ELF-1 (cell line): Measurements from ENCODE around the gene RNF144A.

Experiments
- DNase-seq: peaks from one replicate; pipeline ENCODE4 v3.0.0-alpha.2; 2016; ENCODE audit warnings: low read depth, low spot score

RNF144A gene

DNA sequence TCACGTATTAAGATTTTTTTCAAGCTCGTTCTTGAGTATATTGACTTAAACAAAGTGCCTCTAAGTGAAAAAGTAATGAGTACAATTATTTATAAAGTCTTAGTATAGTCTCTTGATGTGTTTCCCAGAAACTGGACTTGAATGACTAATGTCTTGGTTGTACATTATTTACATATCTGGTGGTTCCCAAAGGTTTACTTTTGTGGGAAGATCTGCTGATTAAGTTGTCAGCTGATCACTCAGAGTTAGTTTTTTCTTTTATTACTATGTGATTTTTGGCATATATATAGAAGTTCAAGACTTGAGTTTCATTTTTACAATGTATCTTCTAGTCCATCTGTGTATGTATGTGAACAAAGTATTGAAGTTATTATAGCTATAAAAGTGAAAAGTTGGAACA is 29.5 kb downstream of the RNF144A start:
- DNase-seq = no peak

DNA sequence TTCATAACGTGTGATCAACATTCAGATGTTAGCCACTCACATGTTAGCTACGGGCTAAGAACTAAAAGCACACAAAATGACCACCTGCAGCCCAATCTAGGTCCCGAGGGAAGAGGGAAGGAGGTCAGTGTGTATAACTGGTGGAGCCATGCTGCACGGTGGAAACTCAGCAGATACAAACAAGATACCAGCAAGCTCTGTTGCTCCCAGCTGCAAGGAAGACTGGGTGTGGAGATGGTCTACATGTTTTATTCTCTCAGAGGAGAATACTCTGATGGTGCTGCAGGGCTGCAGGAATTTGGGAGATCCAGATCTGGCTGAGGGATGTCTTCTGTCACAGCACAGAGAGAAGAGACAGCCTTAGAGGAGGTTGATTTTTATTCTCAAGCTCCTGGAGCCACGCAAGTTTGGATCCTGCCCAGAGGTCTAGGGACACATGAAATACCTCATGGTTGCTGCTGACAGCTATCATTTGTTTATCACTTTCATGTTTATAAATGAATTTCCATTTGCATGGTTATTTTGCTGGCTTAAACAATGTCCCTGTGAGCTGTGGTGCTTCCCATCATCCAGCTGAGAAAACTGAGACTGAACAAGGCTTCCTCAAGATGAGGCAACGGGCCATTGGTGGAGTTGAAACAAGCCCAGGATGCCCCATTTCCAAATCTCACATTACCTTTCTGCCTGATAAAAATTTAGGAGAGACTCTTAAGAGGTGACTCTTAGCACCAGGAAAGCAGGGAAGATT is 30.9 kb downstream of the RNF144A start:
- no peak for DNase-seq

DNA sequence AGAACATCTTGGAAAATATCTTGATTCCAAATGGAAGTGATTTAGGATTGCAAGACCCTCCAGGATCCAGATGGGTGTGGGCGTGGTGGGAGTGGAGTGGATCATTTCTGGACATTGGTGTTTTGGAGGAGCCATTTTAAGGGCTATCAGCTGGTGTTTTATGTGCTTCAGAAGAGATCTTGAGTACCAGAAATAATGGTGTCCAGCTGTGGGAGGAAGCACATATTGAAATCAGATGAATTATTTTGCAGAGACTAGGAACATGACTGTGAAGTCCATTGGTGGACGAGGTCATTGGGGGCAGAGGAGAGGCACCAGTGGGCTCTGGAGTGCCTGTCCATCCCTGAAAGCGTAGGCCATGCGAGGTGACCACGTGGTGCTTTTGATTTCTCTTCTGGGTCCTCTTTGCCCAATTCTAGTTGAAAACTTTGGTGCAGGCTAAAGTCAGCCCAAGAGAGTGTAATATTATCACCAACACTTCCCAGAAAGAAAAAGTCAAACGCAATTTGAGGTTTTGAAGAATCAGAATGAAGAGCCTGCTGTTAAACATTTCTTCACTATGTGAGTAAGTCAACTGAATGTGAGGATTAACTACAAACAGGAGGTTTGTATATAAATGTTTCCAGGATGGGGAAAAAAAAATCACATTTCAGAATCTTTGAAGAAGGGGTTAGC is 31.6 kb downstream of the RNF144A start:
- no peak for DNase-seq

DNA sequence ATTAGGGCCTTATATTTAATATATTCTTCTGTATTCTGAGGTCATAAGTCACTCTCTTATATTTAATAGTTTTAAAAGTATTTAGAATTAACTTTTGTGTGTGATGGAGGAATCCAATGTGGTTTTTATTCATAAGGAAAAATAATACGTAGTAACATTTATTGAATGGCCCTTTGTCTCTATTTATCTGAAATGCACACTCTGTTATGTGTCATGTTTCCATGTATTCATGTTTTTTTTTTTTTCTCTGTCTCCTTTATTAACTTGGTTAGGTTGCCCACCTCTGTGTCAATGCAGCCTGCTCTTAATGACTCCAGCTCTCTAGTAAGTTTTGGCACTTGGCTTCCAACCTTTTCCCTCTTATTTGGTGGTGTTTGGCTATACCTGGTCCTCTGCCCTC is 33.8 kb downstream of the RNF144A start:
- DNase-seq = no peak

DNA sequence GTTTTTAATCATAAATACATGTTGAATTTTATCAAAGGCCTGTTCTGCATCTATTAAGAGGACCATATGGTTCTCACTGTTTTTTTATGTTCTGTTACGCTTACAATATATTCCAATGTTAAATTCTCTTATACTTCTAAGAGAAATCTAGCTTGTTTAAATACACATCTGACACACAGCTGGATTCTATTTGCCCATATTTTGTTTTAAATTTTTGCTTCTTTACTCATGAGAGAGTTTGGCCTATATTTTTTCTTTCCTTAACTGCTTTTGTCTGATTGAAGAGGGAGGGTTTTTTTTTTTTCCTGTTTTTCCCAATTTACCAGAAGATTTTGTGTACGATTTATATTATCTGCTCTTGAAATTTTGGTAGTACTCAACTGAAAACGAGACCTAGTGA is 34.9 kb downstream of the RNF144A start:
- DNase-seq = no peak

DNA sequence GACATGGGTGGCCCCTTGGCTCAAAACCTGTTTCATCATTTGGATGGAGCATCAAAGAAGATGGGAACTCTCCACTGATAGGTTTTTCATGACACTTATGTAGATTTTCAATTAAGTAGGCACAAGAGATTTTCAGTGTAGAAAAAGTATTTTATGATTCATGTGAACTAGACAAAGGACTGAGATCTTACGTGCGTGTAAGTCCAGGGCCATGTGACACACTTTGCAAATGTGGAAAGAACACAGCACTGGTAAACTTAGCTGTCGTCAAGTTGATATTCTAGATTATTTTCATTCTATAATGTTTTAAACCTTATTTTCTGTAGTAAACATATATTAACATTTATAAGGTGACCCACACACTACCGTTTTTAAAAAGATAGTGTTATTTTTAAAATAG is 37.4 kb downstream of the RNF144A start:
- no peak for DNase-seq

DNA sequence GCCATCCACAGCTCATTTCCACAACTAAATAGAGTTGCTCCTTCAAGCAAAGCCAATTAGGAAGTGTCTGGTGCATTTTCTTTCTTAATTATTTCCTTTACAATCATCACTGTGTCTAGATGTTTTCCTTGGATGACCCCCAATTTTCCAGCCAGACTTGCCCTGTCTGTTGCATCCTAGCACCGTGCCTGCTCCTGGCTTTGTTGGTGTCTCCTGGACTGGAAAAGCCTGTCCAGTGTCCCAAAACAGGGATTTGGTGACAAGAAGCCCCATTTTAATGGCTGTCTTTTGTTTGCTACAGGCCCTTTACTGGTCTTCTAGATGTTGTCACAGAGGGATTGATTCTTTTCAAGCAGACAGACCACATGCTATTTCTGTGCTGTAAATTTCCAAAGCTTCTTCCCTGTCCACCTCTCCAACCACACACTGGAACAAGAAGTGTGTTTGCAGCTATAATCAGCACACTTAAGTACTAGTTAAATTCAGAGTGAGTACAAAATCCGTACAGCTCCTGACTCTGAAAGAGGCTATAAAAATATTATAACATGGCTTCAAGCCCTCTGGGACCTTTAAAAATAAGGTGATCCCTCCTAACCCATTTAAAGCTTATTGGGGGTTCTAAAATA is 38.4 kb downstream of the RNF144A start:
- no peak for DNase-seq

DNA sequence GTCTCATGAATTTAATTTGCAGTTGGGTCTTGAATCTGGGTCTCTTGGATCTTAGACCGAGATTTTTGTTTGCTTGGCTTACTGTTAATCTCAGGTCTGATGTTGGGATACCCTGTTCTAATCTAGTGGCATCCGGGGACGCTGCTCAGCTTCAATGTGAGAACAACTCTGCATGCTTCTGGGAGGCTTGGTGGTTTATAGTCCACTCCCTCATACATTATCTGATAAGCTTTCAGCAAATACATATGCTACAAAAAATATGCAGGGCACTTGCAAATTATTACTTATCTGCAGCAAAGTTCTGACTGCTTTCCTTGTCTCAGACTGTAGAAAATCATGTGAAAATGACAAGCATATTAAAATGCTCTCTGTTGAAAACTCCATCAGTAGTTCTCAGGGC is 39.4 kb downstream of the RNF144A start:
- no peak for DNase-seq

DNA sequence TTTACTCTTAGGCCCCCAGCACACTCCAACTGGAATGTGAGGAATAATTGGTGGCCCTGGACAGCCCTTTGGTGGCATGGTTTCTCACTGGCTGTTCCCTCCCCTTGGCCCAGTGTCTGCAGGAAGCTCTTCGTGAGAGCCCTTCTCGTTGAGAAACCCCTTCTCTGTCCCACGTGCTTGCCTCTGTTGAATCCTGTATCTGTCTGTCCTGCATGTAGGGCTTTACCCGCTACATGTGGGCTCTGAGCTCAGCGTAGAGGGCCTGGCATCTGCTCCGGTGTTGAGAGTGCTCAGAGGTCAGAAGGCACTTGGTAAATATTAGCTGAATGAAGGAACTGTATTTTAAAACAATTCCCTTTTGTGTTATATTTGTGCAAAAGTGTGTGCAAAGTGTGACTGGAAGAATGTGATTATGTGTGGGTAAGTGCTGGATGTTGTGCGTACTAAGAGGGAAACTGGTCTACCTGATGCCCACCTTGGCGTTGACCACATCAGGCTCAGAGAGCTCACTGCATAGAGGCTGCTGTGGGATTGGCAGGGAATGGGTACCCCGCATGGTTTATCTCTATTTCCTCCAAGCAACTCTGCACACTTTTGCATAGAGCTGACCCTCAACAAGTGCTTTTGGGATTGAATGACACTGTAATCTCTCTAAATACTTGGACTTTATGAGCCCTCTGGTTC is 40.0 kb downstream of the RNF144A start:
- DNase-seq = no peak

DNA sequence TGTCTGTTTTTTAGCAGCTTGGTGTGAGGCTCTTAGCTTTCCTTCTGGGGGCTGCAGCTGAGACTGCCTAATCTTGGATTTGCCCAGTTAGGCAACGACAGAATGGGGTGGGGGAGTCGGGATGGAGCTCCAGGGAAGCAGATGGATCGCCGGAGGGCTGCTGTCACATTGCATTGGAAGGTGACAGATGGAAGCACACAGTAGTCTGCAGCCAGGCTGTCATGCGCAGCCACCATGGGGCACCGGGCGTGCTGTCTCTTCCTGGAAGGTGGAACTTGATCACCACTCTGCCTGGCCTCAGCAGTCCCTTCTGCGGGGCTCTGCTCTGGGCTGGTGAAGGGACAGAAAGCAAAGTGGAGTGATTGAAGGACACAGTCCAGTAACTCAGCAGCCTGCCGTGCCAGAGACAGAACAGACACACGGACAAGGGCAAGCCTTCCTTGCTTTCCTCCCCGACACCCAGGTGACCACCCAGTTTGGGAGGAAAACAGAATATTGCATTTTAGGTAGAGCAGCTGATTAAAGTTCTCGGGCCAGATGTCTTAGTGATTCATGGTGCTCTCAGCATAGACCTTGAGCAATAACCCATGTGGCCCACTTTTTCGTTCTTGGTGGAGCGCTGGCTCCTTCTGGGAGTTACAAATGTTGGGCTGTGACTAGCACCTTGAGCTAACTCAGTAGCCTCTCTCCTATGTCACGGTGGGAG is 40.9 kb downstream of the RNF144A start:
- DNase-seq = no peak

DNA sequence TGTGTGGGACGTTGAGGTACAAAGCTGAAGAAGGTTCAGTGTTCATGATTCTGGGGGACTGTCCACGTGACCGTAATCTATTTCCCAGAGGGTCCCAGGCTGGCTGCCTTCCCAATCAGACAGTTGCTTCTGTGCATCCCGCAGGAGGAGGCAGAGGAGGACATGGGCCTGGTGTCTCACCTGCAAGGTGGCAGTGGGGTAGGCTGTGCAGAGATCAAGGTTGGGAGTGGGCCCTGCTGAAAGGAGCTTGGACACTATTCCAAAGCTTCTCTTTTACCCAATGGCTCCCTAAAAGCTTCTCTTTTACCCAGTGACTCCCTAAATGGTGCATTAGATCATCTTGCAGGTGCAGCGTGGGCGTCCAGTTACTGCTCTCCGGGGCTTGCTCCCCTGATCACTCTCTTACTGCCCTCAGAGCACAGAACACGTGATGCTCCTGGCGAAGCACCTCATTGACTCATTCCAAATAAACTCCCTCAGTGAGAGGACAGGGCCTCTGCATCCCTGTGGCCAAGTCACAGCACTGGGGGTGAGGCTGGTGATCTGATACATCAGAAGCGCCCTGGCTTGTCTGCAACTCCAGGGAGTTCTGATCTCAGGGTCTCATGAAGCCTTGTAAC is 41.5 kb downstream of the RNF144A start:
- DNase-seq = no peak

DNA sequence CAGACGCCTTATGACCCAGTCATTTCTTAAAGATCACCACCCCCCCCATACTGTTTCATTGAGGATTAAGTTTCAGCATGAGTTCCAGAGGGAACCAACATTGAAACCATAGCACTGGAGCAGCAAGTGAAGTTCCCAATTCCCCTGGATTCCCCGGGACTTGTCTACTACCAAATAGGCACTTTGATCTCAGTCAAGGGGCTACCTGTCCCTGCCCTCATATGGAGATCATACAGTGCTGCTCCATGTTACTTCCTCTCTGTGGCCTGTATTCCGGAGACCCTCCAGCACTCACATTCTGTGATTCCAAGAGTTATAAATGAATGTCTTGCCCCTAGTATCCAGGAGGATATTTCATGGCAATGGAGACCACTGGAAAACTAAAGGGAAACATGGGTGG is 42.5 kb downstream of the RNF144A start:
- DNase-seq = no peak

DNA sequence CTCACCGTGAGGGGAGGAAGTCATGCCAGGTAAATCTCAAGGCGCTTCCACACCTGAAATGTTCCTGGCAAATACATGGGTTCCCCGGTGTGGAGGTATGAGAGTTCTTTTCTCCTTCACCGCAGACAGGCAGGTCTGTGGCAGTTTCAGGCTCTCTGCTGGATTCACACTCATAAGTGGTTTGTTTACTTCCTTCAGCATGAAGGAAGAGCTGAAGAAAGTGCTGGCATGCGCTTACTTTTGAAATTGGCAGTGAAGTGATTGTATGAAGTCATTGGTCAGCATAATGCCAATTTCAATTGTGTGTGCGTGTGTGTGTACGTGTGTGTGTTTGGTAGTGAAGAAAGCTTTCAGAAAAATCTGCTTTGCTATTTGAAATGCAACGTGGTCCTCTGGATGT is 43.4 kb downstream of the RNF144A start:
- DNase-seq = no peak

DNA sequence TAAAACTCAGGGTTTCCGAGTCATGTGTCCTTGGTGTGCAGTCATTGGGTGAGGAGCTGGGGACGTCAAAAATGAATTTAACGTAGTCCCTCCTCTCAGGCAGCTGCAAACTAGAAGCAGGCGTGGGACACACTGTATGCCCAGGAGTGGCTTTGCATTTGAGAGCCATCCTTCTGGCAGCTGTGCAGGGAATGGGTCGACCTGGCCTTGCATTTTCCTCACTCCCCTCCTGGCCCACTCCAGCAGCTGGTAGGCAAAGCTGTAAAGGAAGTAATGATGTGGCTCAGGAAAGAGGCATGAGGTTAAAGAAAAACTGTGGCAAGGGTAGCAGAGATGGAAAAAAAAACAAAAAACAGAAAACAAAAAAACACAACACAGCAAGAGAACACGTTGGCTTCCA is 46.5 kb downstream of the RNF144A start:
- DNase-seq = no peak

DNA sequence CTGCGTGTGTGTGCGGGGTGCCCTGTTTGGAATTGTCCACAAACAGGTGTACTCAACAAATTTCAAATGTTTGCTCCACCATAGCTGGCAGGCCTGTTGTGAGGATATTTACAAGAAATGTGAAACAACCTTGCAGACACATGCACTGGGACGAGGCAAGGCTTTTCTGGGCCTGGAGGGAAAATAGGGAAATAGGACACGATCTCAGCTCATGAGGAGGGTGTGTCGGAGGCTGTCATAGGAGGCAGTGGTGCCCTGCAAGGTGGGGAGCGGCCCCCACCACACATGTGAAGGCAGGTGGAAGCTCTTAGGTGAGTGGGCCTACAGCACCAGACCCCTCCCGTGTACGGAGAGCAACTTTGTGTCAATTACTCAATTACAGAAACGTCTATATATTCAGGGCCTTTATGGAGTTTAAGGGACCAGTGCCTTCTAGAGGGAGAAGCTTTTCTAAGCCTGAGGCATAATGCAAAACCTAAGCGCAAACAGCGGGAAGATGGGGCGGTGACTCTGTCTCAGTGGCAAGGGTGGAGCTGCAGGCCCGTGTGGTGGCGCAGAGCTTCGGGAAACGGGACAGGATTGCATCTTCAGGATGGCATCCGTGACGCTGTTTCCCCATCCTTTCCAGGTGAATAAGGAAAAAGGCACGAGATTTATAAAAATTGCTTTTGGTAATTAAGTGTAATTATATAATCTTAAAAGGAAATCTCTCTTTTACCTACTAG is 48.0 kb downstream of the RNF144A start:
- peak; percentile 35 for DNase-seq

DNA sequence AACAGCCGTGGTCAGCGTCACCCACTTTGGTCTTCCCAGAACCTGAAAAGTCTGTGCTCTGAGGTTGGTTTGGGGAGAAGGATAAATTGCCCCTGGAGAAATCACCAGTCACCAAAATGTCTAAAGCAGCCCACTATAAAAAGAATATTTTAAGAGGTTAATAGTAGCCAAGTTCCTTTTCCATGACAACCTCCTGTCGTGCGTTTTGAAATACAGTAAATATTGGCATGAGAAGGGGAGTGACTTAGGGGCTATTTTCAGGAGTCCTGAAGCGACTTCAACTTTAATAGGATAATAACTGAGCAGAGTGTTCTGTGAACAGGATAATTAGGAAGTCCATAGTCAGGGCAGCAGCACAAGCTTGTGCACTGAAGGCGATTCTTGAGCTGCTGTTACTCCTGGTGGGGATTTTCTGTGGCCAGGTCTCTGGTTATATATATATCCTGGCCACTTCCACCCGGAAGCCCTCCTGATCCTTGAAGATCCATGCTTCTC is 49.3 kb downstream of the RNF144A start:
- no peak for DNase-seq

DNA sequence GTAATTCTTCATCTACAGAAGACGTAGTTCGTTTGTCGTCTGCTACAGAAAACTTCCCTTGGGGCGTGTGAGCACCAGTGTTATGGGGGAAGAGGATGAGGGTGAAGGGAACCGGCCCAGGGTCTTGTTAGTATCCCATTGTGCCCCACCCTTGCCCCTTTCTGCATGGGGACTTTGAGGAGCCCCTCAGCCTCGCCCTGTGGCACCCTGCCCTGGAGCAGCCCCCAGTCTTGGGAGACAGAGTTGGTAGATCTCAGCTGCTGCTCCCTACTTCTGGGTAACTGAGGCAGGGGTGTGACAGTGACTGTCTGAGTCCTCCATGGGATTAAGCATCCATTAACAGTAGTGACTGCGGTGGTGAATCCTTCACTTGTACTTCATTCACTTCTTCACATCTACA is 50.1 kb downstream of the RNF144A start:
- DNase-seq = no peak

DNA sequence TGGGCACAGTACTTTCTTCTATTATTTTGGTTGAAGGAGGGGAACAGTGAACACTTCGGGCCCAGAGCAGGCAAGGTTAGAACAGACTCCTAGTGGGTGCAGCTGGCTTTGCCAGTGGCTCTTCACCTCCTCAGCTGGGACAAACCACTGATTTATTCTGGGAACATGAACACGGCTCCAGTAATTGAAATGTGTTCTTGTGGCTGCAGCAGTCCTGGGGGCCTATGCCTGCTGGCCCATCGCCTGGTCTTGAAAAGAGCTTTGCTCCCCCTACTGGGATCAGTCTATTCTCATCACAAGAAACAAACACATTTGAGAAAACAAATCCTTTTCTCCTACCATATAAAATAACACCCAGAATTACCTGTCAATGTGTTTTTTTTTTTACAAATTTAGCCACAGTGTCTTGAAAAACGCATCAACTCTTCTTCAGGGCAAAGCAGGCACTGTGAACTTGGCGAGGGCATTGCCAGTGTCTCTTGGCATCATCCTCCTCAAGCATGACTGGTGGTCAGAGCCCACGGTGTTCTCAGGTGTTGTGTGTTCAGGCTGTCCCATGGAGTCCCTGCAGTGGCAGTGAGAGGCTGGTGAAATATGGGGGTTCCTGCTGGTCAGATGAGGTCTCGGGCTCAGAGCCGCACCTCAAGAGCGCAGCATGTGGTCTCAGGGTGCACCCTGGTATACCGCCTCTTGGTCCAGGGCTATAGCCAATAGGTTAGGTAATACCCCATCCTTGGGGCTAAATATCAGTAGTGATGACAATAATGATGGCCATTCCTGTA is 51.3 kb downstream of the RNF144A start:
- no peak for DNase-seq

DNA sequence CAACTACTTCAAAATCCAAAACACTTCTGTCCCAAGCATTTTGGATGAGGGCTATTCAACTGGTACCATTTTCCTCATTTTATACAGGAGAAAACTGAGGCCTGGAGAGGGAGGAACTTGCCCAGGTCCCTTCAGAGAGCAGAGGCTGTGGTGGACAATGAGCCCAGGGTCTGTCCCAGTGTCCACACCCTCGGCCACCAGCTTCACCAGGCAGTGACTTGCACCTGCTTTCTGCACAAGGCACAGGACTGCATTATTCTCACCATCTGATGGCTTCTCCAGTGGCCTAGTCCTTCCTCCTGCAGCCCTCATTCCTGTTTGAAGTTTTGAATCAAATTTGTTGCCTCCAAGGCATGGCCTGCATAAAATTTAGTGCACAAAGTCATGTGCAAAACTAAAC is 53.3 kb downstream of the RNF144A start:
- no peak for DNase-seq

DNA sequence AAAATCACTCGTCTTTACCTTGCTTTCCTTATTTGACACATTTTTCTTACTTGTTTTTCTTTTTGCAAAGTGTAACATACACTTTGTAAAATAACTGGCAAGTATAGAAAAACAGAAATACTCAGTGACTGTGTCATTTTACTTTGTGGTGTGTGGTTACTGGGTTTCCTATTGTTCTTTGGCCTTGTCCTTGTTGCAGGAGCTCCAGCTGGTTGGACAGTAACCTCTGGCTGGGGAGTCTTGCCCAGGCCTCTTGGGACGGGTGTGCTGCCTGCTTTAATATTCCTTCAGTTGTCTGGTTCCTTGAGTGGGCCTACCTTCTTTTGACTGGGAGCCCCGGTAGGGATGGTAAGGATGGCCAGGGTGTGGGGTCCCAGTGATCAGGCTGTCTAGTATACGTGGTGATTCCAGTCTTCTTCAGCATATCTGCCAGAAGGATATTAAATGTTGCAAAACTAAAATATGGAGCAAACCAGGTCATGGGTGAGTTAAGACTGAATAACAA is 53.8 kb downstream of the RNF144A start:
- no peak for DNase-seq
